HK-2 (cell line): ENCODE measurements around the gene MRGPRX3.
"Not testable (repeated sequence)": the region's sequence is repeated elsewhere in the genome, so short reads cannot be mapped to it uniquely, and the experiment has no call there.

Experiments used
- DNase-seq: peaks from one replicate; pipeline ENCODE4 v3.0.0-alpha.2; 2018; ENCODE audit not compliant: unreplicated experiment

MRGPRX3 gene

GRCh38 chr11:18132341-18132740 is at the start of gene MRGPRX3:
TSS of gene MRGPRX3 (plus strand) at chr11:18132571. CDS start at chr11:18137203, 4,632 bp downstream.
- DNase-seq, result no peak

DNA sequence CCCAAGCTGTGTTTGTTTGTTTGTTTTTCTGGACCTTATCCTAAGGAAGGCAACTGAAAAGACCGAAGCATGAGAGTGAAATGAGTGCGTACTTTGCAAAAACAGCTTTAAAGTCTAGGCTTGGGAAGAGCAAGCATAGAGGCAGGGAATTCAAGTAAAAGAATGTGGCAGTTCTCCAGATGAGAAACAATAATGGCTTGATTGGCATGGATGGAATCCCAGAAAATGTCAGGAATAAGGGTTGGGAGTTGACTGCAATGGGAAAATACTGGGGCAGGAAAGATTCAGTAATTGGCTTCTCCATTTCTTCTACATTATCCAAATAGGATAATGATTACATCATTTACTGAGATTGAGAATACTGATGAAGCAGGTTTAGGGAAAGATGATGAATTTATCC is 44.0 kb upstream of the MRGPRX3 start:
- no peak for DNase-seq

DNA sequence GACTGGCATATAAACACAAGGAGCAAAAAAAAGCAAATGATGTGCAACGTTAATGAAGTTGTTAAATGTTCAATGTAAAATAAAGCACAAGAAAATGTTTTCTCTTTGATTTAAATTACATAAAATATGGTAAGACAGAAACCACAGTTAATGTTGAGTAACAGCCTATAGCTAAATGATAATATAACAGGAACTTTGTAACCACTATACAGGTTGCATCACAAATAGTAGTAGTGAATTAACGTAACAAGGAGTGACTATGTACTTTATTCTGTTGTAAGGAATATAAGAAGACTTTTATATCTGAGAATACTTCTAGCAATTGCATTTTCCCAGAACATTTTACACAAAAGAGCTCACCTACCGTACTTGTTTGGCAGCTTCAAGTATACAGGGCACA is 43.4 kb upstream of the MRGPRX3 start:
- no peak for DNase-seq

DNA sequence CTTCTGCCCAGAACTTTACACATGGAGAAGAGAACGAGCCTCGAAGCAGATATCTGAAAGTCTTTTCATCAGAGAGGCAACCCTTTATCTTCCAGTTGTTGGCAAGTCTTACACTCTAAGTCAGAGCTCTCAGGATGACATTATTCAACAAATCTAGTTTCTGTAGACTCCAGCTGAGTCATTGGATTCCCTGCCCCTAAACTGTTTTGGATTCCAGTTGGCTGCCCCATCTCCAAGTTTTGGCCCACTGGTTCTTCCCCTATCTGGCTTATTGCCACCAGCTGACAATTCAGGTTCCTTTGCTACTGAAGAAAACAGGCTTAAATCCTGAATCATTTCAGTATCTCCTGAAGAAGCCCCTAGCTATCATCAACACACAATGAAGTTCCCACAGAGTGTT is 40.6 kb upstream of the MRGPRX3 start:
- DNase-seq, result no peak

- DNase-seq, result no peak
Measured at GRCh38 chr11:18093959-18094358, 38.4 kb upstream of the MRGPRX3 start.

- DNase-seq, result no peak
Measured at GRCh38 chr11:18100926-18101656, 31.3 kb upstream of the MRGPRX3 start.

DNA sequence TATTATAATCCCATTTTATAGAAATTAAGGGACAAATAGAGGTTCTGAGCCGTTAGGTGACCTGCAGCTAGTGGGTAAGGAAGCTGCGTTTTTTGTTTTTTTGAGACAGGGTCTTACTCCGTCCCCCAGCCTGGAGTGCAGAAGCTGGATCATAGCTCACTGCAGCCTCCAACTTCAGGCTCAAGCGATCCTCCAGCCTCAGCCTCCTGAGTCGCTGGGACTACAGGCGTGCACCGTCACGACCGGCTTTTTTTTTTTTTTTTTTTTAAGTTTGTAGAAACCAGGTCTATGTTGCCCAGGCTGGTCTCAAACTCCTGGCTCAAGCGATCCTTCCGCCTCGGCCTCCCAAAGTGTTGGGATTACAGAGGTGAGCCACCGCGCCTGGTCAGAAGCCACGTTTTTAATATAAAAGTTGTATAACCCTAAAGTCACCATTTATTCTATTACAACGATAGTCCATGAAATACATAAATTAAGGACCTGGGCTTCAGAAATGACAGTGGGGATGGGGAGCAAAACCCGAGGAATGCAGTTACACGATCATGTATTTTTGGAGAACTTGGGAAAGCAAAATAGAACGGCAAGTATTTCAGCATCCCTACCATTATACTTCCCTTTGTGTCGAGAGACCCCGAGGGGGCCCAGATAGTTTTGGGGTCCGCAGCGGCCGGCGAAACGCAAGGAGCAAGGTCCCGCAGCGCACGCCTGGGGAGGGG is 27.1 kb upstream of the MRGPRX3 start:
- no peak for DNase-seq

DNA sequence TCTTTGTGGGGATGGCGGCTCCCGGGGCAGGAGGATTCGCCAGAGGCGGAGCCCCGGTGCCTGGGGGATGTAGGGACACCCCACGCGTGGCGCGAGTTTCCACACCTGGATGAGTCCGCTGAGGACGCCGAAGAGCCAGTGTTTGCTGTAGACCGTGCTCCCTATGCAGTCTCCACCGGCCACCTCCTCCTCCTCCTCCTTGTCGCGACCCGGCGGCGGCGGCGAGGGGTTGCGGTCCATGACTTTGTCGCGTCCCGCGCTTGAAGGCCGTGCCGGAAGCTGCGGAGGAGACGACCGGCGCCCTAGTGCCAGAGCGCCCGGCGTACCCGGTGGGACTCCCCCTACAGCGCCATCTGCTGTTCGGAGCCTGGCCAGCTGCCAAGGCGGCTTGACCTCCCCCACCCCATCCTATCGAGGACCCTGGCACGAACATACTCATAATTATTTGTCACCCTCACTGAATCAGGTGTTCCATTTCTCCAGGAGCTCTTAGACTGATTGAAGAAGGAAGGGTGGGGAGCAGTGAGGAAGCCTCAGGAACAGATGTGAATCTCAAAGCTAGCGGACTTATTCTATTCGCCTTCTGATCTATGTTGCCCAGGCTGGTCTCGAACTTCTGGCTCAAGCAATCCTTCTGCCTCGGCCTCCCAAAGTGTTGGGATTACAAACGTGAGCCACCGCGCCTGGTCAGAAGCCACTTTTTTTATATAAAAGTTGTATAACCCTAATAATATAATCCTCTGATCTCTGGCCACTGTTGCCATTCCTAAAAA is 26.4 kb upstream of the MRGPRX3 start, which contains the start of gene SAAL1:
Gene SAAL1, minus strand, starts transcription at position 281 of the 773 bp plus-strand sequence. Its CDS starts 41 bp downstream, at position 240.
- DNase-seq, result peak; percentile 76

GRCh38 chr11:18106688-18107087 is 25.7 kb upstream of the MRGPRX3 start:
- no peak for DNase-seq

DNA sequence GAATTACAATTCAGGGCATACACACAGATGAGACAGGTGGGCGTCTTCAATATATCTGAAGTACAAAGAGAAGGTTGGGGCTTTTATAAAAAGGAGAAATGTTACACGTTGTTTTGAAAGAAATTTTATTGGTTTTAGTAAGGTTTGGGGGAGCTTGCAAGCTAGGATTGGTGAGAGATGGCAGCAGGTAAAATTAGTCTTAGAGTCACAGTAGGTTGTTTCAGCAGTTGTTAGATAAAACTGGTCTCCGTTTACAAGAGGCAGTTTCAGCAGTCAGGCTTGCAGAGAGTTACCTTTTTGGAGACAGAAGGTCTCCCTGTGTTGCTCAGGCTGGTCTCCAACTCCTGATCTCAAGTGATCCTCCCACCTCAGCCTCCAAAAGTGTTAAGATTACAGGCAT is 24.1 kb upstream of the MRGPRX3 start:
- no peak for DNase-seq

GRCh38 chr11:18111005-18111404 is 21.4 kb upstream of the MRGPRX3 start:
- DNase-seq, result no peak

DNA sequence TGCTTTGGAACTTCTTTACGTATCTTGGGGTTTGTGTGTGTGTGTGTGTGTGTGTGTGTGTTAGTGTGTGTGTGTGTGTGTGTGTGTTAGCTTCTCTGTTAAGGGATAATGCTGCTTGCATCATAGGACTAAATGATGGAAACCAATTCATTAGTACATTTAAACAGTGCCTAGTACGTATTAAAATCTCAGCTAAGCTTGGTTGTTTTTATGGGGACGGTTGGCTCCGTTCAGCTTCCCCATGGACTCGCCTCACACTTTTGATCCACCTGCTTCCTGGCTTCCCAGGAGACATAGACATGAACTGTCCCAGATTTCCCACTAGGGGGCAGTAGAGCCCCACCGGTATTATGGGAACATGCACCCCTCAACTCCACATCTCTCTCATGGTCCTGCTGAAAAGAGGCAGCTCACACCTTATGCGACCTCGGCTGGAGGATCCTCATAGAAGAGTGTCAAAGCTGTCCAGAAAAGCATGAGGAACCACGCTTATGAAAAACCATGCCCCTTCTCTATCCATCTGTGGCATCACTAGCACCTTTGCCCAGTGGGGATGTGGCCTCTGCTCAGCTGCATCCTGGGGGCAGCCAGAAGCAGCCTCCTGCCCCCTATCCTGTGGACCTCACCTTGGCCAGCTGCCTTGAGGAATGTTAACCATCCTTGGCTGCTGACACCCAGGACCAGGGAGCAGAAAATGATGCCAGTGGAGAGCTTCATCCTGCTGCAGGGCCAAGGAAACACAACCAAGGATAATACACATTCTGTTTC is 16.8 kb upstream of the MRGPRX3 start:
- DNase-seq, result peak; percentile 41

- not testable (repeated sequence) for DNase-seq
Measured at GRCh38 chr11:18121331-18121828, 11.0 kb upstream of the MRGPRX3 start.

DNA sequence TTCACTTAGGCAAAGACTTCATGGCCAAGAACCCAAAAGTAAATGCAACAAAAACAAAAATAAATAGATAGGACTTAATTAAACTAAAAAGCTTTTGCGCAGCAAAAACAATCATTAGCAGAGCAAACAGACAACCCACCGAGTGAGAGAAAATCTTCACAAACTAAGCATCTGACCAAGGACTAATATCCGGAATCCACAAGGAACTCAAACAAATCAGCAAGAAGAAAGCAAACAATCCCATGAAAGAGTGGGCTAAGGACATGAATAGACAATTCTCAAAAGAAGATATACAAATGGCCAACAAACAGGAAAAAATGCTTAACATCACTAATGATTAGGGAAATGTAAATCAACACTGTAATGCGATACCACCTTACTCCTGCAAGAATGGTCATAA is 1.3 kb upstream of the MRGPRX3 start:
- not testable (repeated sequence) for DNase-seq

DNA sequence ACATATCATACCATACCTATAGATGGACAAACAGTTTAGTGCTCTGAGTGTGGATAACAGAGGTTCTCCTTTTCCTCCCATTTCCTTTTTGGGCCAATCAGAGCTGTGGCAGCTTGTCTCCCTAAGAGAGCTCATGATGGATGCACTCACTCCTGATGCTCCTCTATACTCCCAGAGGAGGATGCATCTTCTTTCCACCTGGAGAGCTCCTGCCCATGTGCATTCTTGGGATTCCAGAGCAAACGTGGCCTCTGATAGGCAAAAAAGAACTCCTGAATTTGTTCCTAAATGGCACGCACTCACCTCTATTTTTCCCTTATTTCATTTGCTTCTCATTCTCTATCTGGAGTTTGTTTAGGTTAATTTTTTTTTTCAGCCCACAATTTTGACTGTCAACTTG is 2.9 kb downstream of the MRGPRX3 start:
- no peak for DNase-seq

DNA sequence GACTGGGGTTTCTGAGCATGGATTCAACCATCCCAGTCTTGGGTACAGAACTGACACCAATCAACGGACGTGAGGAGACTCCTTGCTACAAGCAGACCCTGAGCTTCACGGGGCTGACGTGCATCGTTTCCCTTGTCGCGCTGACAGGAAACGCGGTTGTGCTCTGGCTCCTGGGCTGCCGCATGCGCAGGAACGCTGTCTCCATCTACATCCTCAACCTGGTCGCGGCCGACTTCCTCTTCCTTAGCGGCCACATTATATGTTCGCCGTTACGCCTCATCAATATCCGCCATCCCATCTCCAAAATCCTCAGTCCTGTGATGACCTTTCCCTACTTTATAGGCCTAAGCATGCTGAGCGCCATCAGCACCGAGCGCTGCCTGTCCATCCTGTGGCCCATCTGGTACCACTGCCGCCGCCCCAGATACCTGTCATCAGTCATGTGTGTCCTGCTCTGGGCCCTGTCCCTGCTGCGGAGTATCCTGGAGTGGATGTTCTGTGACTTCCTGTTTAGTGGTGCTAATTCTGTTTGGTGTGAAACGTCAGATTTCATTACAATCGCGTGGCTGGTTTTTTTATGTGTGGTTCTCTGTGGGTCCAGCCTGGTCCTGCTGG is 4.9 kb downstream of the MRGPRX3 start:
- no peak for DNase-seq

GRCh38 chr11:18140145-18140544 is 7.8 kb downstream of the MRGPRX3 start:
- no peak for DNase-seq

- no peak for DNase-seq
Measured at GRCh38 chr11:18144243-18144642, 11.9 kb downstream of the MRGPRX3 start.

GRCh38 chr11:18145025-18145424 is 12.7 kb downstream of the MRGPRX3 start:
- no peak for DNase-seq

DNA sequence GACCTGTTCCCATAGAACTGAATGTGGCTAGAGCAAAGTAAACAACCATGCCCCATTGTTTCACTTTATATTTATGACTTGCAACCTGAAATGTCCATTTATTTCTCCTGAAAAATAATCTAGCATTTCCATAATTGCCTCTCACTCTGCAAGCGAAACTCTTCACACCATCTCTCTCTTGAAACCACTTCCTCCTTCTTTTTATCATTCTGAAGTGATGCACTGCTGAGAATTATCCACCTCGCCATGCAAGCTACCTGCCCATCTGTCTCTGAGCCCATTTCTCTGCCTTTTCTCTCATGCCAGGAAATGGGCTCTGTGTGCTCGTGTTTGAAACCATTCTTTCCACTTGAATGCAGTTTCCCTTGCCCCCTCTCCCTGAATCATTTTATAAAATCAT is 13.5 kb downstream of the MRGPRX3 start:
- no peak for DNase-seq

DNA sequence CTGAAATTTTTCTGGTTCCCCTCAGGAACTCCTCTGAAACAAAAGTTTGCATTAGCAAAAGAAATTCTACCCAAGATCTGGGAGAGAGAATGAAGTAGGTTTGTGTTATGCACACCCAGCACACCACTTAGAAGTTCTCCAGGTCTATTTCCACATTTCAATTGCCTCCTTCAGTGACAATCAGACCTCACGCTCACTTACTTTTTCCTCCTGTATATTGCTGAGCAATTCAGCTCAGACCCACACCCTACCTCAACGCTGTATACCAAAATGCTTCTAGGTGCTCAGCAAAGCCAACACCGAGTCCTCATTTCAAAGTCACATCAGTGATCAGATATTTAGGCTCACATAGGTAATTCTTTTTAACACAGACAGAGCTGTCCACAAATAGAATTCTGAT is 19.2 kb downstream of the MRGPRX3 start:
- DNase-seq, result no peak
